ENCODE data around the gene UNK. TPM values are rescaled to one million over a fixed set of nuclear protein-coding genes. Genes with fewer than 3 reads are reported as not detected.
A peak's percentile ranks its signal among the peaks of the same experiment; 100 is the strongest.

Gene UNK
- total and polyA plus RNA-seq, 2 of the 13 experiments (the other 11 are each of a cell fraction or from before 2014, with no cell fraction given): 31.6 to 33.0 TPM

DNA sequence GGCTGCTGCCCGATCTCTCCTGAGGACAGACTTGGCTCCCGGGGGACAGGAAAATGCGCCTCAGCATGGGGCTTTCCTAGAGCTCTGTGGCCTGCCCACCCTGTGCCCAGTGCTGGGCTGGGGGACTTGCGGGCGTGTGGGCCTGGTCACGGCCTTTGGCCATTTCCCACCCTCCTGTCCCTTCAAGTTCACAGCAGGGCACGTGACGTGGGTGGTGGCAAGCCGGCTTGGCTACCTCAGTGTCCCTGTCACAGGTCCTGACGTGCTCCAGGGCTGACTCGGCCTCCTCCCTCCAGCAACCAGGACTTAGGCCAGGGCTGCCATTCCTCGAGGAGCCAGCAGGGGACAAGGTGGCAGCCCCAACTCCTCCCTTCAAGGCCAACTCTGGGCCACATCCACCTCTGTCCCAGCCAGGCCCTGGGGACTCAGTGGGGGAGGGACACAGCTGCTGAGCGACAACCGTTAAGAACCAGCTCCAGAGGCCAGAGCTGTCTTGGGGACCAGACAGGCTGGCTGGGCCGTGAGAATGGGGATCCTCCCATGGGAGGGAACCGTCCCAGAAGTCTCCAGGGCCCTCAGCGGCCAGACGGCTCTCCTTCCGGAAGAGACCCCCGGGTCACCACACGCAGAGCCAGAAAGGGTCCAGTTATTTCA is 60.6 kb downstream of the UNK start (continued):
- TF ChIP-seq, protein P1, sequence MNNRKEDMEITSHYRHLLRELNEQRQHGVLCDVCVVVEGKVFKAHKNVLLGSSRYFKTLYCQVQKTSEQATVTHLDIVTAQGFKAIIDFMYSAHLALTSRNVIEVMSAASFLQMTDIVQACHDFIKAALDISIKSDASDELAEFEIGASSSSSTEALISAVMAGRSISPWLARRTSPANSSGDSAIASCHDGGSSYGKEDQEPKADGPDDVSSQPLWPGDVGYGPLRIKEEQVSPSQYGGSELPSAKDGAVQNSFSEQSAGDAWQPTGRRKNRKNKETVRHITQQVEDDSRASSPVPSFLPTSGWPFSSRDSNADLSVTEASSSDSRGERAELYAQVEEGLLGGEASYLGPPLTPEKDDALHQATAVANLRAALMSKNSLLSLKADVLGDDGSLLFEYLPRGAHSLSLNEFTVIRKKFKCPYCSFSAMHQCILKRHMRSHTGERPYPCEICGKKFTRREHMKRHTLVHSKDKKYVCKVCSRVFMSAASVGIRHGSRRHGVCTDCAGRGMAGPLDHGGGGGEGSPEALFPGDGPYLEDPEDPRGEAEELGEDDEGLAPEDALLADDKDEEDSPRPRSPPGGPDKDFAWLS (CRISPR knock-in tag; IDR thresholded peaks at IDR 0.05; ENCODE audit: borderline replicate concordance): no peak
- TF ChIP-seq, protein P2, sequence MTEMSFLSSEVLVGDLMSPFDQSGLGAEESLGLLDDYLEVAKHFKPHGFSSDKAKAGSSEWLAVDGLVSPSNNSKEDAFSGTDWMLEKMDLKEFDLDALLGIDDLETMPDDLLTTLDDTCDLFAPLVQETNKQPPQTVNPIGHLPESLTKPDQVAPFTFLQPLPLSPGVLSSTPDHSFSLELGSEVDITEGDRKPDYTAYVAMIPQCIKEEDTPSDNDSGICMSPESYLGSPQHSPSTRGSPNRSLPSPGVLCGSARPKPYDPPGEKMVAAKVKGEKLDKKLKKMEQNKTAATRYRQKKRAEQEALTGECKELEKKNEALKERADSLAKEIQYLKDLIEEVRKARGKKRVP (CRISPR knock-in tag; IDR thresholded peaks at IDR 0.05): no peak
- TF ChIP-seq NFKBIZ (CRISPR knock-in tag; IDR thresholded peaks at IDR 0.05) (peak; percentile 62; the same call in 1 of the 2 replicates), EZH2 (conservative IDR thresholded peaks at IDR 0.05; ENCODE audit: low read depth, low read length) (no peak), ZNF777 (CRISPR knock-in tag; IDR thresholded peaks at IDR 0.05) (peak; percentile 28; the same call in 1 of the 2 replicates), RBAK (CRISPR knock-in tag; IDR thresholded peaks at IDR 0.05) (peak; percentile 61; the same call in 1 of the 2 replicates), PCBP1 (IDR thresholded peaks at IDR 0.05; ENCODE audit: borderline replicate concordance, low read depth, low read length) (peak; percentile 63; the same call in 1 of the 2 replicates), BRD4 (CRISPR knock-in tag; IDR thresholded peaks at IDR 0.05) (no peak; the same call in 1 of the 2 replicates), POLR2AphosphoS2 (IDR thresholded peaks at IDR 0.05; ENCODE audit: low read depth, low read length) (no peak), ZNF678 (CRISPR knock-in tag; IDR thresholded peaks at IDR 0.05) (no peak), CBFB (CRISPR knock-in tag; IDR thresholded peaks at IDR 0.05) (no peak), SMYD3 (CRISPR knock-in tag; IDR thresholded peaks at IDR 0.05) (no peak), CREM (IDR thresholded peaks at IDR 0.05) (no peak; the same call in 1 of the 2 replicates), CREM (CRISPR knock-in tag; IDR thresholded peaks at IDR 0.05) (no peak), RBM22 (optimal IDR thresholded peaks at IDR 0.05; ENCODE audit: low read length) (peak; percentile 90), ZNF572 (CRISPR knock-in tag; IDR thresholded peaks at IDR 0.05) (peak; percentile 97; the same call in 1 of the 2 replicates), ZNF558 (CRISPR knock-in tag; IDR thresholded peaks at IDR 0.05; ENCODE audit: borderline replicate concordance) (no peak), HMG20A (CRISPR knock-in tag; IDR thresholded peaks at IDR 0.05; ENCODE audit: borderline replicate concordance) (no peak), IRX3 (CRISPR knock-in tag; IDR thresholded peaks at IDR 0.05; ENCODE audit: borderline replicate concordance, low read depth) (peak; percentile 71; the same call in 1 of the 2 replicates), NFE2L2 (IDR thresholded peaks at IDR 0.05; ENCODE audit: low read length) (no peak), KLF13 (CRISPR knock-in tag; IDR thresholded peaks at IDR 0.05) (peak; percentile 70; the same call in 1 of the 2 replicates), ZFP37 (CRISPR knock-in tag; IDR thresholded peaks at IDR 0.05; ENCODE audit: borderline replicate concordance) (no peak), SP4 (CRISPR knock-in tag; IDR thresholded peaks at IDR 0.05) (peak; percentile 24; the same call in 1 of the 2 replicates), SP1 (IDR thresholded peaks at IDR 0.05) (no peak), SP1 (CRISPR knock-in tag; IDR thresholded peaks at IDR 0.05) (peak; percentile 75)
- TF ChIP-seq, protein P3, sequence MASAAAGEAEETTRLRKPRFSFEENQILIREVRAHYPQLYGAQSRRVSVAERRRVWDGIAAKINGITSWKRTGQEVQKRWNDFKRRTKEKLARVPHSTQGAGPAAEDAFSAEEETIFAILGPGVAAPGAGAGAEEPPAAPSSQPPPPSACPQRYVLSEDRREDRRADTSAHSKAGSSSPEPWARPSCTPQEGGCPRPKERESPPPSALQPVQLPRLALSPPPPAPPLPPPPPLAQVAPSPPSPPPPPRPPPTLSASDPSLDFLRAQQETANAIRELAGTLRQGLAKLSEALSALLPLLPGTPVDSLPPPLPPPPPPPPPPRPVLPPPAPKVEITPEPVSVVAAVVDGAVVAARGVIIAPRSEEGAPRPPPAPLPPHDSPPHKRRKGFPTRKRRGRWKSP (CRISPR knock-in tag; IDR thresholded peaks at IDR 0.05): no peak; the same call in 1 of the 2 replicates
- TF ChIP-seq, protein P4, sequence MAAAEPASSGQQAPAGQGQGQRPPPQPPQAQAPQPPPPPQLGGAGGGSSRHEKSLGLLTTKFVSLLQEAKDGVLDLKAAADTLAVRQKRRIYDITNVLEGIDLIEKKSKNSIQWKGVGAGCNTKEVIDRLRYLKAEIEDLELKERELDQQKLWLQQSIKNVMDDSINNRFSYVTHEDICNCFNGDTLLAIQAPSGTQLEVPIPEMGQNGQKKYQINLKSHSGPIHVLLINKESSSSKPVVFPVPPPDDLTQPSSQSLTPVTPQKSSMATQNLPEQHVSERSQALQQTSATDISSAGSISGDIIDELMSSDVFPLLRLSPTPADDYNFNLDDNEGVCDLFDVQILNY (CRISPR knock-in tag; conservative IDR thresholded peaks at IDR 0.05): no peak

Measured in HepG2 (cell line).